HCT116 (cell line): Measurements from ENCODE around the gene PKP1. TPM values are rescaled to one million over a fixed set of nuclear protein-coding genes. Genes with fewer than 3 reads are reported as not detected.

Source experiments
- ATAC-seq: fragments of 200-7000 bp; cut with Tn5 transposase; 2 replicates; pipeline ENCODE4 v1.9.1; 2020; ENCODE audit warnings: mild to moderate bottlenecking, moderate library complexity
- BruUV-seq: library from RNA; stranded (reverse); fragments of 400-500 nt; replicated peaks from 2 replicates; lab custom pipeline; 2021; lab: Mats Ljungman, UMichigan
- CTCF ChIA-PET: fragments of 300-600 bp; sonication (Branson Sonifier 250); formaldehyde crosslinking; loops from one replicate; lab custom pipeline; 2021; ENCODE audit warnings: antibody characterized with exemption; lab: Charles Lee
- POLR2A ChIA-PET: fragments of 300-600, 350-600 bp; sonication (Branson Sonifier 250); formaldehyde crosslinking; loops from one replicate; lab custom pipeline; 2021; ENCODE audit warnings: antibody characterized with exemption; lab: Charles Lee
- RAD21 ChIA-PET, 2 experiments: fragments of 300-600 bp; sonication (Branson Sonifier 250); formaldehyde crosslinking; loops; one replicate each; lab custom pipeline; 2023; ENCODE audit warnings: low total read pairs in 2 of 2; ENCODE audit not compliant: uncharacterized antibody in 2 of 2, unreplicated experiment in 2 of 2, low non-redundant PET in 1 of 2; lab: Charles Lee
- DNase-seq: peaks from one replicate; pipeline ENCODE4 v3.0.0-alpha.2; 2010; ENCODE audit warnings: low read depth, low spot score
- H2AFZ ChIP-seq: fragments of 200-600 bp; shearing (Covaris generic), sonication (generic); 2 replicates; pipeline ENCODE4 v1.6.1; 2017; ENCODE audit warnings: low read depth, mixed run types, mixed read lengths, antibody characterized with exemption, low read length; ENCODE audit not compliant: poor library complexity, severe bottlenecking
- H3K27ac ChIP-seq: 2 replicates; pipeline ENCODE4 v1.5.1; 2012; ENCODE audit warnings: low read depth, low read length
- H3K27me3 ChIP-seq: fragments of 200-600 bp; sonication (generic); 2 replicates; pipeline ENCODE4 v1.6.1; 2016; ENCODE audit warnings: mixed run types, low read length, mixed read lengths; ENCODE audit not compliant: insufficient read depth
- H3K36me3 ChIP-seq, 2 experiments: fragments of 200-500 bp in 1 of 2; fragments of 200-600 bp in 1 of 2; sonication (Bioruptor generic) in 1 of 2; sonication (generic) in 1 of 2; 2 replicates each; pipeline versions ENCODE4 v1.5.1 to v1.6.1; 2014 to 2016; ENCODE audit warnings: low read length in 2 of 2, inconsistent platforms in 1 of 2, mixed read lengths in 1 of 2, mixed run types in 1 of 2; ENCODE audit not compliant: insufficient read depth in 2 of 2, control insufficient read depth in 1 of 2
- H3K4me1 ChIP-seq, 2 experiments: fragments of 200-600 bp in 1 of 2; sonication (generic) in 1 of 2; 2 replicates each; pipeline versions ENCODE4 v1.5.1 to v1.6.1; 2012 to 2017; ENCODE audit warnings: low read length in 2 of 2, inconsistent platforms in 1 of 2, mild to moderate bottlenecking in 1 of 2, mixed read lengths in 1 of 2, mixed run types in 1 of 2, moderate library complexity in 1 of 2; ENCODE audit not compliant: insufficient read depth in 2 of 2, control insufficient read depth in 1 of 2
- H3K4me2 ChIP-seq: fragments of 200-600 bp; sonication (generic); 2 replicates; pipeline ENCODE4 v1.6.1; 2017; ENCODE audit warnings: mixed run types, low read length, mixed read lengths
- H3K4me3 ChIP-seq, 2 experiments: fragments of 200-600 bp in 1 of 2; sonication (generic) in 1 of 2; replicated peaks in 1 of 2; 2 replicates each; pipeline ENCODE4 v1.5.1; 2011 to 2016; ENCODE audit warnings: low read length in 2 of 2, control low read depth in 1 of 2, low read depth in 1 of 2, mild to moderate bottlenecking in 1 of 2, mixed read lengths in 1 of 2, mixed run types in 1 of 2
- H3K79me2 ChIP-seq: fragments of 200-600 bp; sonication (generic); 2 replicates; pipeline ENCODE4 v1.6.1; 2017; ENCODE audit warnings: mild to moderate bottlenecking, mixed run types, low read length, moderate library complexity, mixed read lengths; ENCODE audit not compliant: insufficient read depth
- H3K9ac ChIP-seq: fragments of 200-600 bp; sonication (generic); 2 replicates; pipeline ENCODE4 v1.6.1; 2016; ENCODE audit warnings: low read length, mixed read lengths
- H3K9me2 ChIP-seq: fragments of 200-600 bp; sonication (generic), shearing (Covaris generic); 2 replicates; pipeline ENCODE4 v1.6.1; 2017; ENCODE audit warnings: mixed run types, mild to moderate bottlenecking, moderate library complexity; ENCODE audit not compliant: insufficient read depth
- H3K9me3 ChIP-seq, 2 experiments: fragments of 200-500 bp in 1 of 2; fragments of 200-600 bp in 1 of 2; sonication (Bioruptor generic) in 1 of 2; sonication (generic) in 1 of 2; 2 replicates each; pipeline ENCODE4 v1.6.1; 2014 to 2017; ENCODE audit warnings: low read length in 2 of 2, mixed read lengths in 2 of 2, inconsistent platforms in 1 of 2, low read depth in 1 of 2, mild to moderate bottlenecking in 1 of 2, mixed run types in 1 of 2, moderate library complexity in 1 of 2; ENCODE audit not compliant: control insufficient read depth in 1 of 2, insufficient read depth in 1 of 2
- H4K20me1 ChIP-seq: fragments of 200-600 bp; sonication (generic), shearing (Covaris generic); 2 replicates; pipeline ENCODE4 v1.6.1; 2017; ENCODE audit warnings: mixed run types, mild to moderate bottlenecking, moderate library complexity; ENCODE audit not compliant: insufficient read depth
- CBX3 ChIP-seq: IDR thresholded peaks from 2 replicates; pipeline ENCODE4 v1.6.1; 2012; ENCODE audit warnings: low read depth
- EGR1 ChIP-seq: IDR thresholded peaks from 2 replicates; pipeline ENCODE4 v1.6.1; 2012; ENCODE audit warnings: low read depth
- EZH2phosphoT487 ChIP-seq: fragments of 200-600 bp; IDR thresholded peaks from 2 replicates; pipeline ENCODE4 v1.6.1; 2018; ENCODE audit warnings: antibody characterized with exemption, borderline replicate concordance
- JUND ChIP-seq: IDR thresholded peaks from 2 replicates; pipeline ENCODE4 v1.6.1; 2012
- POLR2AphosphoS5 ChIP-seq: IDR thresholded peaks from 2 replicates; pipeline ENCODE4 v1.6.1; 2011; ENCODE audit warnings: mild to moderate bottlenecking, low read depth, low read length, moderate library complexity
- RAD21 ChIP-seq: IDR thresholded peaks from 2 replicates; pipeline ENCODE4 v1.6.1; 2012; ENCODE audit warnings: low read depth, mild to moderate bottlenecking
- REST ChIP-seq: IDR thresholded peaks from 2 replicates; pipeline ENCODE4 v1.6.1; 2012; ENCODE audit warnings: low read depth
- SIN3A ChIP-seq: IDR thresholded peaks from 2 replicates; pipeline ENCODE4 v1.6.1; 2012; ENCODE audit warnings: low read depth
- SP1 ChIP-seq: IDR thresholded peaks from 2 replicates; pipeline ENCODE4 v1.6.1; 2012; ENCODE audit warnings: low read depth
- YY1 ChIP-seq: IDR thresholded peaks from 2 replicates; pipeline ENCODE4 v1.6.1; 2011; ENCODE audit warnings: low read length, low read depth, moderate library complexity, mild to moderate bottlenecking; ENCODE audit not compliant: insufficient replicate concordance; ENCODE audit errors: extremely low read depth
- ZBTB33 ChIP-seq: IDR thresholded peaks from 2 replicates; pipeline ENCODE4 v1.6.1; 2011; ENCODE audit warnings: mild to moderate bottlenecking, low read length, moderate library complexity; ENCODE audit not compliant: insufficient replicate concordance; ENCODE audit errors: extremely low read depth
- ZNF274 ChIP-seq: fragments of 200-500 bp; sonication (Bioruptor generic); IDR thresholded peaks from 2 replicates; pipeline ENCODE4 v1.6.1; 2014; ENCODE audit warnings: mild to moderate bottlenecking, low read depth, low read length, inconsistent platforms
- intact Hi-C: fragments of 100-400 bp; cut with micrococcal nuclease; formaldehyde crosslinking; loops from 2 replicates; pipeline ENCODE4 v1.10.0; 2022
- total RNA-seq: library from RNA; stranded (reverse); gene quantifications from one replicate; pipeline ENCODE4 v1.2.1, GENCODE V29; 2021; ENCODE audit not compliant: unreplicated experiment
- TF ChIP-seq, protein P1 (sequence below): IDR thresholded peaks from 2 replicates; pipeline ENCODE4 v1.6.1; 2012
- TF ChIP-seq, protein P2 (sequence below), 3 experiments: fragments of 200-600 bp in 1 of 3; sonication (generic) in 1 of 3; IDR thresholded peaks in 2 of 3; conservative IDR thresholded peaks in 1 of 3; 2 replicates each; pipeline ENCODE4 v1.5.1; 2012 to 2017; ENCODE audit warnings: low read depth in 2 of 3, low read length in 2 of 3, antibody characterized with exemption in 1 of 3, borderline replicate concordance in 1 of 3, control low read depth in 1 of 3, mild to moderate bottlenecking in 1 of 3, mixed read lengths in 1 of 3, mixed run types in 1 of 3, moderate library complexity in 1 of 3; ENCODE audit not compliant: insufficient read depth in 1 of 3

PKP1 gene
- total RNA-seq, 1 experiment from 2014 or later: 0.07 TPM

DNA sequence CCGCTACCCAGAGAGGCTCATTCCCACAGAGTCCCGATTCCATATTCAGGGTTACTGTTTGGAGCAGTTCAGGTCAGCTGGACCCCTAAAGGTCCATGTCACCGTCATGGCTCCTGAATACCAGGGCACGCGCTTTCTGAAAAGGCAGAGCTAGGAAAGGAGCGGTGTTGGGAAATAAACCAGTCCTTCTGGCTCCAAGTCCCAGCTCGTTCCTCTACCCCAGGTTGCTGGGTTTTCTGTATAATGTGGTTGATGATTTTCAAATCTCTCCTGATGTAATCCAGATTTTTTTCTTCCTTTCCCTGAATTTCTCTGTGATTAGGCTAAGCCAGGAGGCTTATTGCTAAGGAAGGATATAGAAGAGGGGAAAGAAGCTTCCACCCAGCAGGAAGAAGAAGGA, 14.0 kb upstream of the PKP1 start:
- no peaks in the 10 kb centered on the region for H3K79me2 ChIP-seq
- no peak overlapping the region for H2AFZ ChIP-seq
- H3K4me2 ChIP-seq: no peak overlapping the region
- intact Hi-C loops: loop anchor here (5.0 kb wide), 1 partner anchor 38 kb away; no protein-coding TSS in a partner anchor
- ChIA-PET RAD21 (no interaction called here), CTCF (interaction anchor here (0.9 kb wide), 1 partner anchor 9 kb away, joined by 3 read pairs; no protein-coding TSS in a partner anchor), POLR2A (no interaction called here)
- no peaks in the 10 kb centered on the region for H3K9me2 ChIP-seq
- no peaks in the 10 kb centered on the region for H3K9me3 ChIP-seq
- no peak for TF ChIP-seq CBX3
- no peak for TF ChIP-seq YY1
- TF ChIP-seq, protein P1, sequence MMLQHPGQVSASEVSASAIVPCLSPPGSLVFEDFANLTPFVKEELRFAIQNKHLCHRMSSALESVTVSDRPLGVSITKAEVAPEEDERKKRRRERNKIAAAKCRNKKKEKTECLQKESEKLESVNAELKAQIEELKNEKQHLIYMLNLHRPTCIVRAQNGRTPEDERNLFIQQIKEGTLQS: no peak
- TF ChIP-seq REST: no peak
- no peak for TF ChIP-seq SP1
- no peak for TF ChIP-seq POLR2AphosphoS5
- TF ChIP-seq ZNF274: no peak
- TF ChIP-seq EZH2phosphoT487: no peak
- TF ChIP-seq SIN3A: no peak
- no peak for TF ChIP-seq ZBTB33
- TF ChIP-seq JUND: no peak
- TF ChIP-seq EGR1: no peak
- no peak for TF ChIP-seq RAD21
- TF ChIP-seq, protein P2, sequence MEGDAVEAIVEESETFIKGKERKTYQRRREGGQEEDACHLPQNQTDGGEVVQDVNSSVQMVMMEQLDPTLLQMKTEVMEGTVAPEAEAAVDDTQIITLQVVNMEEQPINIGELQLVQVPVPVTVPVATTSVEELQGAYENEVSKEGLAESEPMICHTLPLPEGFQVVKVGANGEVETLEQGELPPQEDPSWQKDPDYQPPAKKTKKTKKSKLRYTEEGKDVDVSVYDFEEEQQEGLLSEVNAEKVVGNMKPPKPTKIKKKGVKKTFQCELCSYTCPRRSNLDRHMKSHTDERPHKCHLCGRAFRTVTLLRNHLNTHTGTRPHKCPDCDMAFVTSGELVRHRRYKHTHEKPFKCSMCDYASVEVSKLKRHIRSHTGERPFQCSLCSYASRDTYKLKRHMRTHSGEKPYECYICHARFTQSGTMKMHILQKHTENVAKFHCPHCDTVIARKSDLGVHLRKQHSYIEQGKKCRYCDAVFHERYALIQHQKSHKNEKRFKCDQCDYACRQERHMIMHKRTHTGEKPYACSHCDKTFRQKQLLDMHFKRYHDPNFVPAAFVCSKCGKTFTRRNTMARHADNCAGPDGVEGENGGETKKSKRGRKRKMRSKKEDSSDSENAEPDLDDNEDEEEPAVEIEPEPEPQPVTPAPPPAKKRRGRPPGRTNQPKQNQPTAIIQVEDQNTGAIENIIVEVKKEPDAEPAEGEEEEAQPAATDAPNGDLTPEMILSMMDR (IDR thresholded peaks at IDR 0.05 in 2 of 3, conservative IDR thresholded peaks at IDR 0.05 in 1 of 3; ENCODE audit: borderline replicate concordance in 1 of 3, insufficient read depth in 1 of 3, low read depth in 2 of 3, low read length in 2 of 3): no peak
- BruUV-seq: no TSS peak
- H3K4me3 ChIP-seq: no peak overlapping the region
- no peaks in the 10 kb centered on the region for H4K20me1 ChIP-seq
- no peak overlapping the region for H3K27ac ChIP-seq
- peaks cover 11% of the 10 kb centered on the region; the same call in 1 of the 2 replicates for H3K27me3 ChIP-seq
- no peak overlapping the region for H3K9ac ChIP-seq
- no peak for ATAC-seq
- no peak for DNase-seq
- H3K4me1 ChIP-seq: peaks cover under 1 to 34% of the 10 kb centered on the region in 2 experiments
- H3K36me3 ChIP-seq: no peaks in the 10 kb centered on the region
